Muscle of back (tissue), 11 donors: ENCODE data around the gene DYNLT2B. TPM values are rescaled to one million over a fixed set of nuclear protein-coding genes. Genes with fewer than 3 reads are reported as not detected.
"Not testable (repeated sequence)": the region's sequence is repeated elsewhere in the genome, so short reads cannot be mapped to it uniquely, and the experiment has no call there.

Experiments used
- DNase-seq, 3 donors: peaks; one replicate each; pipeline versions ENCODE4 v3.0.0 to v3.0.0-alpha.2; 2013
- polyA plus RNA-seq, 10 donors: library from polyadenylated mRNA; unstranded; fragments of 120-200 nt; gene quantifications; one replicate each; pipeline ENCODE4 v1.2.1, GENCODE V29; 2013; ENCODE audit not compliant: insufficient read length in 10 of 10

DYNLT2B gene
- polyA plus RNA-seq, 10 donors: 6.9 to 15.8 (median 9.5) TPM

DNA sequence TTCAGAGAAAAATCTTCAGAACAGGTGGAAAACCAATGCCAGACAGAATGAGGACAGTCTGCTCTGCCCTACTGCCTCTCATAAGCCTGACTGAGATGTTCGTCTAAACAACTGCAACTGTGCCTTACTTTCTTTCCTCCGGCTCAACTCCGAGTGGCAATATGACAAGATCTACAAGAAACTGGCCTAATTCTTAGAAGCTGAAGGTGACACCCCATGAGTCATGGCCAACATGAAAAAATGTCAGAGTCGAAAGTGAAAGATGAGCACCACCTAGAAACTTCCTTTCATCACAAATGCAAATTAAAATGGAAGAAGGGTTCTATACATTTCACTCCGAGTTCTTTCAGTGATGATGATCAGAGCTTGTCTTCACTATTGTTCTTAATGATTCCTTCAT is 43.5 kb downstream of the DYNLT2B start:
- DNase-seq: no peak

GRCh38 chr3:196273655-196274054 is 44.4 kb downstream of the DYNLT2B start:
- no peak for DNase-seq

DNA sequence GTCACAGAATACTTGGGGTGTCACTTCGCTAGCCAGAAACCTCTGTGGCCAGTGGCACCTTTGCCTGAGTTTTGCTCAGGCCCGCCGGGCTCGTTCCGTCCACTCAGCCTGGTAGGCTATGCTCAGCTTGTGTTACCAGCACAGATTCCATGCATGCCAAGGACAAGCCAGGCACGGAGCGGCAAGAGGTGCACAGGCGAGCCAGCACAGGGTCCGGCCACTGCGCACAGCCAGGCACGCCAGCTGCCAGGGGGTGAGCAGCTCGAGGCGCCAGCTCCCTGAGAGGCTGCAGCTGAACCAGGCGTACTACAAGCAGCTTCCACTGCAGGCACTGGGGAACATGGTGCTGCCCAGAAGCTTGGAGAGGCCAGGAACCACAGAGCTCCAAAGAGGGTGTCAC is 45.2 kb downstream of the DYNLT2B start:
- DNase-seq: peak; percentile 12 to 21 (median 15)

- no peak for DNase-seq
Observed at GRCh38 chr3:196270499-196270898, 47.5 kb downstream of the DYNLT2B start.

- DNase-seq: peak in 1 of 3 donors; percentile 26
Observed at GRCh38 chr3:196268284-196269163, 49.5 kb downstream of the DYNLT2B start.

DNA sequence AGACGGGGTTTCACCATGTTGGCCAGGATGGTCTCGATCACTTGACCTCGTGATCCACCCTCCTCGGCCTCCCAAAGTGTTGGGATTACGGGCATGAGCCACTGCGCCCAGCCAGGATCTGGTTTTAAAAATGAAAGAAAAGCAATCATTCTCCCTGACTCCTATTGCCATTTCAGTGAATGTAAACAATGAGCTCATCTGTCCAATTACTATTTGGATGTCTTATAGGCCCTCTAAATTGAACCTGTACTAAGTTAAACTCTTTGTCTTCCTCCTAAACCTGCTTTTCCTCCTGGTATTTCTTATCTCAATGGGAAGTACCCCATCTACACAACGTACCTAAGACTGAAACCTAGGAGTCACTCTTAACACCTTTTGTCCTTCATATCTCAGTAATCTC is 54.2 kb downstream of the DYNLT2B start:
- no peak for DNase-seq

DNA sequence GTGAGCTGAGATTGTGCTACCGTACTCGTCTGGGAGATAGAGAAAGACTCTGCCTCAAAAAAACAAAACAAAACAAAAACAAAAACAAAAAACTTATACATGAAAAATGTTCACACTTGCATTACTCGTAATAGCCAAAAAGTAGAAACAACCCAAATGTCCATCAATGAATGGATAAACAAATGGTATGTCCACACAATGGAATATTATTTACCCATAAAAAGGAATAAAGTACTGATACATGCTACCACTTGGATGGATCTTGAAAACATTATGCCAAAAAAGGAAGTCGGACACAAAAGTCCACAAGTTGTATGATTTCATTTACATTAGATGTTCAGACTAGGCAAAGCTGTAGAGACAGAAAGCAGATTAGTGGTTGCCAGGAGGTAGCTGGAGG is 57.3 kb downstream of the DYNLT2B start:
- no peak for DNase-seq

DNA sequence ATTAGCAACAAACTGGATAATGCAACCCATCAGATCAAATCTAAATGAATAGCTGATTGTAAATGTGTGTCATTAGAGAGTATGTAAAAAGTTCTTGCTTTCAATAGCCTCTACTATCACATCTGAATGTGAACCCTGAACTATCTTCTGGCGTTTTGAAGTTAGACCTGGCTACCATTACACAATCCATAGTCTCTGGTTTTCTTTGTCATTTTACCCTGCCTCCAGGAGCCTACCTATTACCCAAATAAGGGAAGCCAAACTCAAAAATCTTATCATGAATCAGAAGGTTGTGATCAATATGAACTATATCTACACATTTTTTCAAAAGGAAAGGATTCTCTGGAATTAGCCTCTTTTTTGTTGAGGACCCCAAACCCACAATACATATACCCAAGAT is 62.3 kb downstream of the DYNLT2B start:
- no peak for DNase-seq

- no peak for DNase-seq
Observed at GRCh38 chr3:196254376-196255283, 63.4 kb downstream of the DYNLT2B start.

DNA sequence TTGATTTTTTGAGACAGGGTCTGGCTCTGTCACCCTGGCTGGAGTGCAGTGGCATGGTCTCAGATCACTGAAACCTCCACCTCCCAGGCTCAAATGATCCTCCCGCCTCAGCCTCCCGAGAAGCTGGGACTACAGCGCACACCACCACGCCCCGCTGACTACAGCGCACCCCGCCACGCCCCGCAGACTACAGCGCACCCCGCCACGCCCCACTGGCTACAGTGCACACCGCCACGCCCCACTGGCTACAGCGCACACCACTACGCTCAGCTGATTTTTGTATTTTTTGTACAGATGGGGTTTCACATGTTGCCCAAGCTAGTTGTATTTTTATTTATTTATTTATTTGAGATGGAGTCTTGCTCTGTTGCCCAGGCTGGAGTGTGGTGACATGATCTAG is 66.1 kb downstream of the DYNLT2B start:
- no peak for DNase-seq

- DNase-seq: peak in 1 of 3 donors; percentile 16
Observed at GRCh38 chr3:196246612-196247308, 71.3 kb downstream of the DYNLT2B start.

- DNase-seq: not testable (repeated sequence)
Observed at GRCh38 chr3:196244166-196244565, 73.9 kb downstream of the DYNLT2B start.

GRCh38 chr3:196241704-196242103 is 76.3 kb downstream of the DYNLT2B start:
- no peak for DNase-seq

Other genes starting within 250 kb of the DYNLT2B start
- gene TFRC, start 236.2 kb downstream of the DYNLT2B start, polyA plus RNA-seq: 10 to 100 TPM; 27.5 to 76.7 (median 36.7) TPM
- under 1 TPM in 4 of 10 donors, not detected in 6; 0.08 to 0.78 (median 0.38) TPM for gene ZDHHC19, start 106.8 kb downstream of the DYNLT2B start, polyA plus RNA-seq
- 1 to 10 TPM; 5.1 to 9.5 (median 7.1) TPM for gene SLC51A, start 101.7 kb downstream of the DYNLT2B start, polyA plus RNA-seq
- 10 to 100 TPM; 34.8 to 51.5 (median 38.2) TPM for gene PCYT1A, start 30.5 kb downstream of the DYNLT2B start, polyA plus RNA-seq
- under 1 TPM in 8 of 10 donors, not detected in 2; 0.09 to 0.45 (median 0.18) TPM for gene TM4SF19, start 20.1 kb upstream of the DYNLT2B start, polyA plus RNA-seq
- 10 to 100 TPM; 13.4 to 24.3 (median 19.5) TPM for gene UBXN7, start 114.2 kb upstream of the DYNLT2B start, polyA plus RNA-seq
- 10 to 100 TPM in 5 of 10 donors, 1 to 10 TPM in 5; 7.1 to 11.9 (median 10.0) TPM for gene RNF168, start 185.5 kb upstream of the DYNLT2B start, polyA plus RNA-seq
- 1 to 10 TPM; 1.2 to 6.4 (median 1.9) TPM for gene SMCO1, start 197.1 kb upstream of the DYNLT2B start, polyA plus RNA-seq